H9 (cell line): ENCODE results near the gene TMEM127. TPM values are rescaled to one million over a fixed set of nuclear protein-coding genes. Genes with fewer than 3 reads are reported as not detected.

Experiments
- DNase-seq: peaks from one replicate; pipeline ENCODE4 v3.0.0-alpha.2; 2017
- H2AFZ ChIP-seq: one replicate; pipeline ENCODE4 v1.6.1; 2013; ENCODE audit warnings: mild to moderate bottlenecking, low read length, control low read depth, moderate library complexity
- H2AK5ac ChIP-seq: 2 replicates; pipeline ENCODE4 v1.6.1; 2013; ENCODE audit warnings: low read length, control low read depth, mixed read lengths; ENCODE audit not compliant: insufficient read length
- H2BK120ac ChIP-seq: one replicate; pipeline ENCODE4 v1.6.1; 2013; ENCODE audit warnings: low read depth, mild to moderate bottlenecking, low read length, control low read depth, inconsistent platforms; ENCODE audit not compliant: poor library complexity, severe bottlenecking
- H2BK12ac ChIP-seq: 2 replicates; pipeline ENCODE4 v1.6.1; 2013; ENCODE audit warnings: low read length, control low read depth, mixed read lengths, low read depth; ENCODE audit not compliant: insufficient read length
- H2BK15ac ChIP-seq: 2 replicates; pipeline ENCODE4 v1.6.1; 2013; ENCODE audit warnings: low read depth, low read length, control low read depth
- H2BK20ac ChIP-seq: one replicate; pipeline ENCODE4 v1.6.1; 2013; ENCODE audit warnings: low read depth, mild to moderate bottlenecking, low read length, control low read depth, inconsistent platforms; ENCODE audit not compliant: poor library complexity, severe bottlenecking
- H2BK5ac ChIP-seq: 2 replicates; pipeline ENCODE4 v1.6.1; 2013; ENCODE audit warnings: low read length, control low read depth, mixed read lengths; ENCODE audit not compliant: insufficient read length
- H3K14ac ChIP-seq: 2 replicates; pipeline ENCODE4 v1.6.1; 2013; ENCODE audit warnings: low read length, control low read depth; ENCODE audit not compliant: insufficient read depth
- H3K18ac ChIP-seq: 2 replicates; pipeline ENCODE4 v1.6.1; 2013; ENCODE audit warnings: low read depth, mild to moderate bottlenecking, mixed read lengths, low read length, control low read depth; ENCODE audit not compliant: insufficient read length
- H3K23ac ChIP-seq: 2 replicates; pipeline ENCODE4 v1.6.1; 2013; ENCODE audit warnings: low read length, control low read depth, mixed read lengths, low read depth; ENCODE audit not compliant: insufficient read length
- H3K23me2 ChIP-seq: 2 replicates; pipeline ENCODE4 v1.6.1; 2013; ENCODE audit warnings: low read depth, mild to moderate bottlenecking, mixed read lengths, low read length, control low read depth; ENCODE audit not compliant: insufficient read length, poor library complexity, severe bottlenecking
- H3K27ac ChIP-seq: 2 replicates; pipeline ENCODE4 v1.5.1; 2013; ENCODE audit warnings: low read length, control low read depth, mixed read lengths, low read depth; ENCODE audit not compliant: insufficient read length
- H3K27me3 ChIP-seq: 2 replicates; pipeline ENCODE4 v1.6.1; 2013; ENCODE audit warnings: low read length, control low read depth, inconsistent platforms; ENCODE audit not compliant: insufficient read depth
- H3K4ac ChIP-seq: 2 replicates; pipeline ENCODE4 v1.6.1; 2013; ENCODE audit warnings: low read depth, mild to moderate bottlenecking, control low read depth, inconsistent platforms, low read length, moderate library complexity
- H3K4me1 ChIP-seq: 2 replicates; pipeline ENCODE4 v1.6.1; 2013; ENCODE audit warnings: low read length, control low read depth, inconsistent platforms; ENCODE audit not compliant: insufficient read depth
- H3K4me2 ChIP-seq: 2 replicates; pipeline ENCODE4 v1.6.1; 2013; ENCODE audit warnings: low read length, control low read depth, mixed read lengths; ENCODE audit not compliant: insufficient read length, insufficient read depth
- H3K56ac ChIP-seq: 2 replicates; pipeline ENCODE4 v1.6.1; 2013; ENCODE audit warnings: low read depth, mild to moderate bottlenecking, mixed read lengths, low read length, control low read depth; ENCODE audit not compliant: insufficient read length
- H3K79me1 ChIP-seq: 2 replicates; pipeline ENCODE4 v1.6.1; 2013; ENCODE audit warnings: low read depth, mild to moderate bottlenecking, moderate library complexity, low read length, control low read depth, inconsistent platforms; ENCODE audit not compliant: insufficient read depth, poor library complexity, severe bottlenecking
- H3K79me2 ChIP-seq: 2 replicates; pipeline ENCODE4 v1.6.1; 2013; ENCODE audit warnings: low read length, control low read depth, inconsistent platforms; ENCODE audit not compliant: insufficient read depth
- H3K9ac ChIP-seq: 2 replicates; pipeline ENCODE4 v1.6.1; 2013; ENCODE audit warnings: low read length, control low read depth, mixed read lengths; ENCODE audit not compliant: insufficient read length; ENCODE audit errors: extremely low read depth
- H3K9me3 ChIP-seq: one replicate; pipeline ENCODE4 v1.6.1; 2013; ENCODE audit warnings: low read depth, low read length, inconsistent platforms; ENCODE audit not compliant: control insufficient read depth
- H3T11ph ChIP-seq: one replicate; pipeline ENCODE4 v1.6.1; 2013; ENCODE audit warnings: mild to moderate bottlenecking, low read length, control low read depth, inconsistent platforms
- H4K20me1 ChIP-seq: one replicate; pipeline ENCODE4 v1.6.1; 2013; ENCODE audit not compliant: control insufficient read depth, insufficient read length, insufficient read depth
- H4K5ac ChIP-seq: 2 replicates; pipeline ENCODE4 v1.6.1; 2013; ENCODE audit warnings: low read depth, mild to moderate bottlenecking, mixed read lengths, low read length, control low read depth; ENCODE audit not compliant: insufficient read length
- H4K8ac ChIP-seq: replicated peaks from 2 replicates; pipeline ENCODE4 v1.6.1; 2013; ENCODE audit warnings: low read length, control low read depth, mixed read lengths, low read depth; ENCODE audit not compliant: insufficient read length
- H4K91ac ChIP-seq: 2 replicates; pipeline ENCODE4 v1.6.1; 2013; ENCODE audit warnings: low read depth, mild to moderate bottlenecking, moderate library complexity, mixed read lengths, low read length, control low read depth; ENCODE audit not compliant: insufficient read length
- H3K27ac Mint-ChIP-seq, 3 experiments: 2 replicates in 2 of 3; 3 replicates in 1 of 3; pipeline ENCODE4 v1.8.0; 2020 to 2021; ENCODE audit warnings: mixed read lengths in 3 of 3, mild to moderate bottlenecking in 1 of 3, moderate library complexity in 1 of 3
- H3K27me3 Mint-ChIP-seq: 2 replicates; pipeline ENCODE4 v1.8.0; 2021; ENCODE audit warnings: low read depth, mild to moderate bottlenecking, moderate library complexity, mixed read lengths
- H3K36me3 Mint-ChIP-seq, 3 experiments: 2 replicates in 2 of 3; 3 replicates in 1 of 3; pipeline ENCODE4 v1.8.0; 2020 to 2021; ENCODE audit warnings: low read depth in 3 of 3, mixed read lengths in 3 of 3; ENCODE audit not compliant: insufficient read depth in 1 of 3
- H3K4me1 Mint-ChIP-seq, 2 experiments: 2 replicates each; pipeline ENCODE4 v1.8.0; 2020; ENCODE audit warnings: mixed read lengths in 2 of 2
- H3K4me3 Mint-ChIP-seq, 2 experiments: 2 replicates in 1 of 2; 3 replicates in 1 of 2; pipeline ENCODE4 v1.8.0; 2020 to 2021; ENCODE audit warnings: mild to moderate bottlenecking in 2 of 2, mixed read lengths in 2 of 2, moderate library complexity in 1 of 2
- H3K9me3 Mint-ChIP-seq, 2 experiments: 2 replicates in 1 of 2; 3 replicates in 1 of 2; pipeline ENCODE4 v1.8.0; 2020; ENCODE audit warnings: mild to moderate bottlenecking in 2 of 2, mixed read lengths in 2 of 2, moderate library complexity in 1 of 2
- WGBS: extraction: QIAGEN DNeasy Blood & Tissue Kit; methylation state at CpG from one replicate; pipeline ENCODE4 v1.1.7; 2013; ENCODE audit warnings: missing lambda C conversion rate, low lambda C conversion rate, mixed read lengths; ENCODE audit not compliant: insufficient read length; ENCODE audit errors: extremely low coverage; 5-methylcytosine and 5-hydroxymethylcytosine counted together
- total RNA-seq: library from RNA; stranded (reverse); gene quantifications from 2 replicates; pipeline ENCODE4 v1.2.1, GENCODE V29; 2021
- TF ChIP-seq, protein P1 (sequence below): fragments of 200-600 bp; sonication (generic); conservative IDR thresholded peaks from 3 replicates; pipeline ENCODE4 v1.8.0; 2021; ENCODE audit warnings: antibody characterized with exemption, mild to moderate bottlenecking

TMEM127 gene
- total RNA-seq, 1 experiment from 2014 or later = 30.1 TPM

GRCh38 chr2:96214554-96214953, 51.2 kb downstream of the TMEM127 start:
- no peaks in the 10 kb centered on the region for H3K9me3 ChIP-seq
- no peak overlapping the region for H3K4me2 ChIP-seq
- no peaks in the 10 kb centered on the region for H3K4me1 ChIP-seq
- H3K18ac ChIP-seq = no peak overlapping the region
- H3K9ac ChIP-seq = no peak overlapping the region
- no peak overlapping the region for H2BK15ac ChIP-seq
- H3K27me3 ChIP-seq = no peaks in the 10 kb centered on the region
- no peaks in the 10 kb centered on the region for H3K79me1 ChIP-seq
- H3K4me3 Mint-ChIP-seq = no peak overlapping the region
- H4K5ac ChIP-seq = no peak overlapping the region
- no peak overlapping the region for H3K14ac ChIP-seq
- H4K8ac ChIP-seq = no peak overlapping the region
- H2AFZ ChIP-seq = no peak overlapping the region
- no peak overlapping the region for H3K27ac Mint-ChIP-seq
- no CpG with 5 or more reads among the region's 4 CpGs for WGBS
- no peak overlapping the region for H3K27ac ChIP-seq
- H2BK120ac ChIP-seq = no peak overlapping the region
- H3K4ac ChIP-seq = no peak overlapping the region
- no peaks in the 10 kb centered on the region for H3K27me3 Mint-ChIP-seq
- no peaks in the 10 kb centered on the region for H3K79me2 ChIP-seq
- no peak overlapping the region for H2BK12ac ChIP-seq
- H3K56ac ChIP-seq = no peak overlapping the region
- H3K4me1 Mint-ChIP-seq = peaks cover 6 to 8% of the 10 kb centered on the region in 2 experiments
- H3K23ac ChIP-seq = no peak overlapping the region
- H2BK20ac ChIP-seq = no peak overlapping the region
- no peak overlapping the region for H4K91ac ChIP-seq
- DNase-seq = no peak
- H2AK5ac ChIP-seq = no peak overlapping the region
- TF ChIP-seq, protein P1, sequence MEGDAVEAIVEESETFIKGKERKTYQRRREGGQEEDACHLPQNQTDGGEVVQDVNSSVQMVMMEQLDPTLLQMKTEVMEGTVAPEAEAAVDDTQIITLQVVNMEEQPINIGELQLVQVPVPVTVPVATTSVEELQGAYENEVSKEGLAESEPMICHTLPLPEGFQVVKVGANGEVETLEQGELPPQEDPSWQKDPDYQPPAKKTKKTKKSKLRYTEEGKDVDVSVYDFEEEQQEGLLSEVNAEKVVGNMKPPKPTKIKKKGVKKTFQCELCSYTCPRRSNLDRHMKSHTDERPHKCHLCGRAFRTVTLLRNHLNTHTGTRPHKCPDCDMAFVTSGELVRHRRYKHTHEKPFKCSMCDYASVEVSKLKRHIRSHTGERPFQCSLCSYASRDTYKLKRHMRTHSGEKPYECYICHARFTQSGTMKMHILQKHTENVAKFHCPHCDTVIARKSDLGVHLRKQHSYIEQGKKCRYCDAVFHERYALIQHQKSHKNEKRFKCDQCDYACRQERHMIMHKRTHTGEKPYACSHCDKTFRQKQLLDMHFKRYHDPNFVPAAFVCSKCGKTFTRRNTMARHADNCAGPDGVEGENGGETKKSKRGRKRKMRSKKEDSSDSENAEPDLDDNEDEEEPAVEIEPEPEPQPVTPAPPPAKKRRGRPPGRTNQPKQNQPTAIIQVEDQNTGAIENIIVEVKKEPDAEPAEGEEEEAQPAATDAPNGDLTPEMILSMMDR = no peak
- no peak overlapping the region for H3T11ph ChIP-seq
- no peaks in the 10 kb centered on the region; a peak in 1 of 7 replicates for H3K36me3 Mint-ChIP-seq
- no peak overlapping the region for H2BK5ac ChIP-seq
- H3K9me3 Mint-ChIP-seq = no peaks in the 10 kb centered on the region
- H4K20me1 ChIP-seq = no peaks in the 10 kb centered on the region
- no peaks in the 10 kb centered on the region for H3K23me2 ChIP-seq
